GM19455 (cell line): ENCODE data around the gene EARS2.
"Not testable (repeated sequence)": the region's sequence is repeated elsewhere in the genome, so short reads cannot be mapped to it uniquely, and the experiment has no call there.

ENCODE experiments used
- ATAC-seq: cut with Tn5 transposase; IDR thresholded peaks from one replicate; pipeline ENCODE4 v1.9.1; 2021; ENCODE audit not compliant: unreplicated experiment

EARS2 gene

DNA sequence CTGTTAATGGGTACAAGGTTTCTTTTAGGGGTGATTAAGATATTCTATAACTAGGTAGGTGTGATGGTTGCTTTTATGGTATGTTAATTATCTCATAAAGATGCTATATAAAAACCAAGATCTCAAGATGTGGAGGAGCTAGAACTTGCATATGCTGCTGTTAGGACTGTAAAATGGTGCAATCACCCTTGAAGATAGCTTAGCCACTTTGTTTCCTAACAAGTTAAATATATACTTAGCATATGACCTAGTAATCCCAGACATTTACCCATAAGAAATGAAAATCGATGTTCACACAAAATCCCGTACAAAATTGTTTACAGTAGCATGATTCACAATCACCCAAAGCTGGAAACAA lies 71.9 kb downstream of the EARS2 start:
- no peak for ATAC-seq

DNA sequence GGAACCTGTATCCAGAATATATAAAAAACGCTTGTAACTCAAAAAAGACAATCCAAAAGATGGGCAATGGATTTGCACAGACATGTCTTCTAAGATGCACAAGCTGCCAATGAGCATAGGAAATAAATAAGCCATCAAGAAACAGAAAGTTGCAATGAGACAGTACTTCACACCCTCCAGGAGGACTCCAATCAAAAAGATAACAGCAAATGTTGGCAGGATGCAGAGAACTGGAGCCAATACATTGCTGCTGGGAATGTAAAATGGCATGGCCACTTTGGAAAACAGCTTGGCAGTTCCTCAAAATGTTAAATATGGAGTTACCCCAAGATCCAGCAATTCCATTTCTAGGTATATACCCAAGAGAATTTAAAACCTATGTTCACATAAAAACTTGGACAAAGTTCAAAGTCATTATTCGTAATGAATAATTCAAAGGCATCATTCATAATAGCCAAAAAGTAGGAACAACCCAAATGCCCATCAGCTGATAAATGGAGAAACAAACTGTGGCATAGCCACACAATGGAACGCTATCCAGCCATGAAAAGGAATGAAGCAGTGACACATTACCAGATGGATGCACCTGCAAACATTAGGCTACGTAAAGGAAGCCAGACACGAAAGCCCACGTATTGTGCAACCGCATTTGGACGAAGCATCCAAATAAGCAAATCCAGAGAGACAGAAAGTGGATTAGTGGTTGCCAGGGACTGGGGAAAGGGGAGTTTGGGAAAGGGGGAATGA lies 72.5 kb downstream of the EARS2 start:
- ATAC-seq, result no peak

GRCh38 chr16:23483492-23483891 lies 73.7 kb downstream of the EARS2 start:
- not testable (repeated sequence) for ATAC-seq

DNA sequence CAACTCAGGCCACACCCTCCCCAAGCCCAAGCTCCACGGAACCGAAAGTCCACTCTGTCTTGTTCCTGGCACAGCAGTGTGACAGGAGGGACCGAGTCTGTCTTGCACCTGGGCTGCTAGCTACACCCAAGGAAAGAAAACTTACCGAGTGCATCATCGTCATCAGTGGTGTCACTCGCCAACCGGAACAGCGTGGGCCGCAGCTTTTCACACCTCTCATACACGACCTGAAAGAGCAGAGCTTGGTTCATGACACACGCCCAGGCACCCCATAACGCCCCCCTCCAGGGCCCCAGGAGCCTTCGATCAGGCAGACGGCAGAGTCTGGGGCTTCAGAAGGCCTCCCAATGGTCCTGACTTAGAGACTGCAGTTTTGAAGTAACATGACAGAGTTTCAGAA lies 74.4 kb downstream of the EARS2 start:
- ATAC-seq, result no peak

DNA sequence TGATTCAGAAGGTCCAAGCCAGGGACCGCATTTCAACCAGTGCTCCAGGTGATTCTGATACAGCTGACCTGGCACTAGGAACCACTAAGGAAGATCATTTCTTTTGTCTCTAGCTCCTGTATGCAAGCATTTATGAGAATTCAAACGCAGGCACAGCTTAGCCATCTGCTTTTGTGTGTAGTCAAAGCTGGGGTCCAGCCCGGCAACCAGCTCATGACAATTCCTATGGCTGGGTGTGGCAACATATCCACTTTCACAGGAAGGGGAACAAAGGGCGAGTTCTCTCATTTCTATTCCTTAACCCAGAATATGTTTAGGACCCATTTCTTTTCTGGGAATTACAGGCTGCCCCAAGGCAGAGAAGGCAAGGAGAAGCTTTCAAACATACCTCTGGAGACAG lies 76.9 kb downstream of the EARS2 start:
- no peak for ATAC-seq

DNA sequence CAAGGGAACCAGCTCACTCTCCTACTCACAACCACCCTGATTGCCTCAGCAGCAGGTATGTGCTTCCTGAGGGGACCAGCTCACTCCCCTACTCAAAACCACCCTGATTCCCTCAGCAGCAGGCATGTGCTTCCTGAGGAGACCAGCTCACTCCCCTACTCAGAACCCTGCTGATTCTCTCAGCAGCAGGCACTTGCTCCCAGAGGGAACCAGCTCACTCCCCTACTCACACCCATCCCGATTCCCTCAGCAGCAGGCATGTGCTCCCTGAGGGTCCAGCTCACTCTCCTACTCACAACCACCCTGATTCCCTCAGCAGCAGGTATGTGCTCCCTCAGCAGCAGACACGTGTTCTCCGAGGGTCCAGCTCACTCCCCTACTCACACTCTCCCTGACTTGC lies 78.0 kb downstream of the EARS2 start:
- no peak for ATAC-seq

DNA sequence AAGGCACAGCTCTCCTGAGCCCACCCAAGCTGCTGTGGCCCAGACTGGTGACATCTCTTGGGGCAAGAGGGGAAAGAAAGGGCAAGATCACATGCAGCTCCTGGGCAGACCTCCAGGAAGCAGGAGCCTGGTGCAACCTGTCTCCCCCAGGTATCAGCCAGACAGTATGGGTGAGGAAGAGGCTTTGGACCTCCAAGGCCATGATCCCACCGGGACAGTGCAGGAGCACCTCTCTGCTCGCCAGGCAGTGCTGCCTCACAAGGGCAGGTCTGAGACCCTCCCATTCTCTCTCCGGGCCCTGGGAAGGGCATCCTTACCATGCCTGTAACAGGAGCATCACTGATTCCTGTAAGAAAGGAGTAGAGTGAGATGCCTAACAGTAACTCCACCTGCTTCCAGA lies 78.6 kb downstream of the EARS2 start:
- no peak for ATAC-seq

DNA sequence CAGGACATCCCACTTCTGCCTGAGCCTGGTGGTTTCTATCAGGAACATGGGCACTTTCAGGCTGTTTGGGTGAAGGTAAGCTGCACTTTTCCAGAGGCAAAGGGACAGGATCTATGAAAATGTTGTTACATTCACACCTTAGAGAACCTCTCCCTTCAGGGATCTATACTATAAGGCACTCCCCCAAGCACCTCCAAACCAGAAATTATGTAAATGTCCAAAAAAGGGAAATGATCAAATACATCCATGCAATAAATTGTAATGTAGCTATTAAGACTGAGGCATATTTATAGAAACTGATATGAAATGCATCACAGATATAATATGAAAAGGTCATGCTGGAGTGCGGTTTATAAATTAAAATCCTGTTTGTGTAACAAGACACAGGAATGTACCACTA lies 80.9 kb downstream of the EARS2 start:
- no peak for ATAC-seq
